OCI-LY7 (cell line): Measurements from ENCODE around the gene KDM1A. TPM values are rescaled to one million over a fixed set of nuclear protein-coding genes. Genes with fewer than 3 reads are reported as not detected.

Experiments used
- BruUV-seq: library from RNA; stranded (reverse); fragments of 400-500 nt; replicated peaks from 2 replicates; lab custom pipeline; 2021; lab: Mats Ljungman, UMichigan
- CTCF ChIA-PET: fragments of 300-600 bp; sonication (Branson Sonifier 250); formaldehyde crosslinking; loops from one replicate; lab custom pipeline; 2022; ENCODE audit warnings: antibody characterized with exemption; ENCODE audit not compliant: unreplicated experiment; lab: Charles Lee
- POLR2A ChIA-PET: fragments of 300-600 bp; sonication (Branson Sonifier 250); formaldehyde crosslinking; loops from one replicate; lab custom pipeline; 2022; ENCODE audit warnings: antibody characterized with exemption; lab: Charles Lee
- DNase-seq: peaks from one replicate; pipeline ENCODE4 v3.0.0-alpha.2; 2015; ENCODE audit warnings: low spot score
- H2AFZ ChIP-seq: fragments of 200-600 bp; sonication (generic), shearing (Covaris generic); 2 replicates; pipeline ENCODE4 v1.6.1; 2014; ENCODE audit warnings: mild to moderate bottlenecking, antibody characterized with exemption, low read length, moderate library complexity
- H3K27ac ChIP-seq: fragments of 200-600 bp; sonication (generic); 2 replicates; pipeline ENCODE4 v1.5.1; 2014; ENCODE audit warnings: mixed run types, low read depth, mild to moderate bottlenecking, moderate library complexity, low read length, inconsistent platforms; ENCODE audit not compliant: poor library complexity, severe bottlenecking
- H3K36me3 ChIP-seq: fragments of 200-600 bp; sonication (generic); 2 replicates; pipeline ENCODE4 v1.6.1; 2014; ENCODE audit warnings: mild to moderate bottlenecking, antibody characterized with exemption, low read length, moderate library complexity, mixed read lengths; ENCODE audit not compliant: insufficient read depth
- H3K4me1 ChIP-seq: fragments of 200-600 bp; sonication (generic); 2 replicates; pipeline ENCODE4 v1.5.1; 2014; ENCODE audit warnings: mild to moderate bottlenecking, low read length; ENCODE audit not compliant: insufficient read depth, poor library complexity, severe bottlenecking
- H3K4me2 ChIP-seq: fragments of 200-600 bp; sonication (generic); 2 replicates; pipeline ENCODE4 v1.6.1; 2014; ENCODE audit warnings: mild to moderate bottlenecking, low read length
- H3K4me3 ChIP-seq: fragments of 200-600 bp; sonication (generic); 2 replicates; pipeline ENCODE4 v1.5.1; 2014; ENCODE audit warnings: mild to moderate bottlenecking, low read depth, low read length; ENCODE audit not compliant: poor library complexity, severe bottlenecking
- H3K79me2 ChIP-seq: fragments of 200-600 bp; sonication (generic); 2 replicates; pipeline ENCODE4 v1.6.1; 2016; ENCODE audit warnings: low read depth, mild to moderate bottlenecking, low read length, moderate library complexity, mixed read lengths; ENCODE audit not compliant: insufficient read depth
- H3K9me2 ChIP-seq: fragments of 200-600 bp; sonication (generic); 2 replicates; pipeline ENCODE4 v1.6.1; 2016; ENCODE audit warnings: mild to moderate bottlenecking, low read length, mixed read lengths; ENCODE audit not compliant: insufficient read depth
- H3K9me3 ChIP-seq: fragments of 200-600 bp; sonication (generic); 2 replicates; pipeline ENCODE4 v1.6.1; 2014; ENCODE audit warnings: mild to moderate bottlenecking, mixed run types, low read length, mixed read lengths
- H4K20me1 ChIP-seq: fragments of 200-600 bp; sonication (generic); 2 replicates; pipeline ENCODE4 v1.6.1; 2014; ENCODE audit warnings: mild to moderate bottlenecking, antibody characterized with exemption, low read length, moderate library complexity, mixed read lengths; ENCODE audit not compliant: insufficient read depth
- EZH2phosphoT487 ChIP-seq: fragments of 200-600 bp; sonication (generic); IDR thresholded peaks from 2 replicates; pipeline ENCODE4 v1.6.1; 2018; ENCODE audit warnings: low read depth, borderline replicate concordance, mild to moderate bottlenecking, mixed run types, antibody characterized with exemption, low read length, moderate library complexity, mixed read lengths
- intact Hi-C: fragments of 100-400 bp; cut with micrococcal nuclease; formaldehyde crosslinking; loops from one replicate; pipeline ENCODE4 v1.10.0; 2022; ENCODE audit not compliant: unreplicated experiment
- microRNA-seq: library from miRNA; unstranded; fragments of <30 nt; microRNA quantifications from one replicate; pipeline ENCODE4 v1.2.0, GENCODE V29; 2022; ENCODE audit warnings: borderline replicate concordance
- small RNA-seq: library from RNA; depleted of rRNA; stranded (forward); fragments of <200 nt; gene quantifications from one replicate; pipeline ENCODE3, GENCODE V24; 2014
- total RNA-seq, 2 experiments: library from RNA; depleted of rRNA in 1 of 2; stranded (reverse); fragments of >200 nt in 1 of 2; shearing (Covaris generic) in 1 of 2; gene quantifications; 2 replicates each; pipeline ENCODE4 v1.2.3, GENCODE V29; 2014 to 2022
- TF ChIP-seq, protein P1 (sequence below): fragments of 200-600 bp; sonication (generic); conservative IDR thresholded peaks from 2 replicates; pipeline ENCODE4 v1.5.1; 2014; ENCODE audit warnings: mild to moderate bottlenecking, antibody characterized with exemption, low read length, moderate library complexity, mixed read lengths

KDM1A gene
- total RNA-seq, 2 experiments from 2014 or later = 88.8 to 95.5 TPM

- no peak overlapping the region for H3K4me3 ChIP-seq
- TF ChIP-seq, protein P1, sequence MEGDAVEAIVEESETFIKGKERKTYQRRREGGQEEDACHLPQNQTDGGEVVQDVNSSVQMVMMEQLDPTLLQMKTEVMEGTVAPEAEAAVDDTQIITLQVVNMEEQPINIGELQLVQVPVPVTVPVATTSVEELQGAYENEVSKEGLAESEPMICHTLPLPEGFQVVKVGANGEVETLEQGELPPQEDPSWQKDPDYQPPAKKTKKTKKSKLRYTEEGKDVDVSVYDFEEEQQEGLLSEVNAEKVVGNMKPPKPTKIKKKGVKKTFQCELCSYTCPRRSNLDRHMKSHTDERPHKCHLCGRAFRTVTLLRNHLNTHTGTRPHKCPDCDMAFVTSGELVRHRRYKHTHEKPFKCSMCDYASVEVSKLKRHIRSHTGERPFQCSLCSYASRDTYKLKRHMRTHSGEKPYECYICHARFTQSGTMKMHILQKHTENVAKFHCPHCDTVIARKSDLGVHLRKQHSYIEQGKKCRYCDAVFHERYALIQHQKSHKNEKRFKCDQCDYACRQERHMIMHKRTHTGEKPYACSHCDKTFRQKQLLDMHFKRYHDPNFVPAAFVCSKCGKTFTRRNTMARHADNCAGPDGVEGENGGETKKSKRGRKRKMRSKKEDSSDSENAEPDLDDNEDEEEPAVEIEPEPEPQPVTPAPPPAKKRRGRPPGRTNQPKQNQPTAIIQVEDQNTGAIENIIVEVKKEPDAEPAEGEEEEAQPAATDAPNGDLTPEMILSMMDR = no peak
- no peak for TF ChIP-seq EZH2phosphoT487
- POLR2A ChIA-PET = no interaction called here
- no peak overlapping the region for H2AFZ ChIP-seq
- no peak overlapping the region for H3K4me2 ChIP-seq
- no TSS peak for BruUV-seq
- H4K20me1 ChIP-seq = 0 out of 2 replicates have a peak, but pooled peaks cover 9% of the 10 kb centered on the region
- no peak overlapping the region for H3K27ac ChIP-seq
- CTCF ChIA-PET = no interaction called here
- intact Hi-C loops = no loop called here
- no peak for DNase-seq
- no peaks in the 10 kb centered on the region for H3K4me1 ChIP-seq
- H3K79me2 ChIP-seq = peaks cover 13% of the 10 kb centered on the region; the same call in 1 of the 2 replicates
- H3K36me3 ChIP-seq = no peaks in the 10 kb centered on the region
- H3K9me3 ChIP-seq = no peaks in the 10 kb centered on the region
- no peaks in the 10 kb centered on the region for H3K9me2 ChIP-seq
These were observed 107.5 kb downstream of the KDM1A start for GRCh38 chr1:23126801-23127200.

GRCh38 chr1:23129846-23130245, 110.6 kb downstream of the KDM1A start:
- 0 out of 2 replicates have a peak, but pooled peaks cover 7% of the 10 kb centered on the region for H3K79me2 ChIP-seq
- ChIA-PET CTCF (no interaction called here), POLR2A (no interaction called here)
- no TSS peak for BruUV-seq
- intact Hi-C loops = no loop called here
- H3K9me3 ChIP-seq = no peaks in the 10 kb centered on the region
- no peak overlapping the region for H3K27ac ChIP-seq
- H3K4me3 ChIP-seq = no peak overlapping the region
- no peaks in the 10 kb centered on the region for H3K36me3 ChIP-seq
- H3K4me1 ChIP-seq = no peaks in the 10 kb centered on the region
- H3K4me2 ChIP-seq = no peak overlapping the region
- no peak overlapping the region for H2AFZ ChIP-seq
- TF ChIP-seq, protein P1 = no peak
- TF ChIP-seq EZH2phosphoT487 = no peak
- no peak for DNase-seq
- no peaks in the 10 kb centered on the region for H3K9me2 ChIP-seq
- no peaks in the 10 kb centered on the region for H4K20me1 ChIP-seq

DNA sequence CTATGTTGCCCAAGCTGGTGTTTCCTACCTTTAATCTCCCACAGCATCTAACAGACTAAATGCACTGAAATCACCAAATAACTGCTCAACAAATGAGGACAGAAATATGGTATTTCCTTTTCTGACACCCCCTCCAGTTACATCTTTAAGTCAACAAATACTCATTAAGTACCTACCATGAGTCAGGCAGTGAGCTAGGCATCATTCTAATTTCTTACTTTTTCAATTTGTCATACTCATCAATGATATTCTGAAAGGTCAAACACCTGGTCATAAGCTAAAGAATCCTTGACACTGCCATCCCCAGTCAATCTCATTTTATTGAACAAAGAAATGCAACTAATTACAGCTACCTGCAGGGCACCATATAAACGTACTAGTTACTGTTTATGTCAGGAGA, 112.8 kb downstream of the KDM1A start:
- H3K4me2 ChIP-seq = no peak overlapping the region
- POLR2A ChIA-PET = interaction anchor here (0.9 kb wide), 1 partner anchor 37 kb away, joined by 3 read pairs; no protein-coding TSS in a partner anchor
- H3K4me3 ChIP-seq = no peak overlapping the region
- H4K20me1 ChIP-seq = no peaks in the 10 kb centered on the region
- CTCF ChIA-PET = no interaction called here
- H3K36me3 ChIP-seq = no peaks in the 10 kb centered on the region
- intact Hi-C loops = no loop called here
- H3K9me3 ChIP-seq = no peaks in the 10 kb centered on the region
- no peak for DNase-seq
- no peak overlapping the region for H3K27ac ChIP-seq
- H3K79me2 ChIP-seq = peaks cover 15% of the 10 kb centered on the region; the same call in 1 of the 2 replicates
- no peaks in the 10 kb centered on the region for H3K9me2 ChIP-seq
- TF ChIP-seq EZH2phosphoT487 = no peak
- no peaks in the 10 kb centered on the region for H3K4me1 ChIP-seq
- H2AFZ ChIP-seq = no peak overlapping the region
- no TSS peak for BruUV-seq

Small RNA genes lying within 50 kb of the gene (microRNA-seq; reads per million reads assigned to microRNA genes)
- gene MIR3115 (not detected), gene MIR4419A (not detected)

Small RNA genes lying within 50 kb of the gene (small RNA-seq; reads per million reads assigned to genes)
- gene MIR3115 (not detected), gene MIR4419A (not detected)

Other genes starting within 250 kb of the KDM1A start
- not detected in 2 replicates for gene LACTBL1, start 46.6 kb upstream of the KDM1A start, total RNA-seq (2014; rRNA removed; shearing (Covaris generic))
- not detected in 2 replicates for gene LACTBL1, start 46.6 kb upstream of the KDM1A start, total RNA-seq (2022)
- gene TEX46, start 3.6 kb upstream of the KDM1A start, total RNA-seq (2014; rRNA removed; shearing (Covaris generic)) = 0.60 TPM in 1 of 2 replicates, not detected in the other
- not detected in 2 replicates for gene TEX46, start 3.6 kb upstream of the KDM1A start, total RNA-seq (2022)
- 7.6 and 8.5 TPM in 2 replicates for gene LUZP1, start 149.4 kb downstream of the KDM1A start, total RNA-seq (2014; rRNA removed; shearing (Covaris generic))
- gene LUZP1, start 149.4 kb downstream of the KDM1A start, total RNA-seq (2022) = 10.3 and 13.6 TPM in 2 replicates
- gene HTR1D, start 198.0 kb downstream of the KDM1A start, total RNA-seq (2014; rRNA removed; shearing (Covaris generic)) = not detected in 2 replicates
- not detected in 2 replicates for gene HTR1D, start 198.0 kb downstream of the KDM1A start, total RNA-seq (2022)